Dermis lymphatic vessel endothelial cell (primary cell): Measurements from ENCODE around the gene CAPRIN2. TPM values are rescaled to one million over a fixed set of nuclear protein-coding genes. Genes with fewer than 3 reads are reported as not detected.

ENCODE experiments used
- total RNA-seq: library from RNA; depleted of rRNA; stranded (reverse); fragments of >200 nt; gene quantifications from 2 replicates; pipeline ENCODE4 v1.2.1, GENCODE V29; 2014

CAPRIN2 gene, protein sequence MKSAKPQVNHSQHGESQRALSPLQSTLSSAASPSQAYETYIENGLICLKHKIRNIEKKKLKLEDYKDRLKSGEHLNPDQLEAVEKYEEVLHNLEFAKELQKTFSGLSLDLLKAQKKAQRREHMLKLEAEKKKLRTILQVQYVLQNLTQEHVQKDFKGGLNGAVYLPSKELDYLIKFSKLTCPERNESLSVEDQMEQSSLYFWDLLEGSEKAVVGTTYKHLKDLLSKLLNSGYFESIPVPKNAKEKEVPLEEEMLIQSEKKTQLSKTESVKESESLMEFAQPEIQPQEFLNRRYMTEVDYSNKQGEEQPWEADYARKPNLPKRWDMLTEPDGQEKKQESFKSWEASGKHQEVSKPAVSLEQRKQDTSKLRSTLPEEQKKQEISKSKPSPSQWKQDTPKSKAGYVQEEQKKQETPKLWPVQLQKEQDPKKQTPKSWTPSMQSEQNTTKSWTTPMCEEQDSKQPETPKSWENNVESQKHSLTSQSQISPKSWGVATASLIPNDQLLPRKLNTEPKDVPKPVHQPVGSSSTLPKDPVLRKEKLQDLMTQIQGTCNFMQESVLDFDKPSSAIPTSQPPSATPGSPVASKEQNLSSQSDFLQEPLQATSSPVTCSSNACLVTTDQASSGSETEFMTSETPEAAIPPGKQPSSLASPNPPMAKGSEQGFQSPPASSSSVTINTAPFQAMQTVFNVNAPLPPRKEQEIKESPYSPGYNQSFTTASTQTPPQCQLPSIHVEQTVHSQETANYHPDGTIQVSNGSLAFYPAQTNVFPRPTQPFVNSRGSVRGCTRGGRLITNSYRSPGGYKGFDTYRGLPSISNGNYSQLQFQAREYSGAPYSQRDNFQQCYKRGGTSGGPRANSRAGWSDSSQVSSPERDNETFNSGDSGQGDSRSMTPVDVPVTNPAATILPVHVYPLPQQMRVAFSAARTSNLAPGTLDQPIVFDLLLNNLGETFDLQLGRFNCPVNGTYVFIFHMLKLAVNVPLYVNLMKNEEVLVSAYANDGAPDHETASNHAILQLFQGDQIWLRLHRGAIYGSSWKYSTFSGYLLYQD
- total RNA-seq: 8.1 and 9.3 TPM in 2 replicates

DNA sequence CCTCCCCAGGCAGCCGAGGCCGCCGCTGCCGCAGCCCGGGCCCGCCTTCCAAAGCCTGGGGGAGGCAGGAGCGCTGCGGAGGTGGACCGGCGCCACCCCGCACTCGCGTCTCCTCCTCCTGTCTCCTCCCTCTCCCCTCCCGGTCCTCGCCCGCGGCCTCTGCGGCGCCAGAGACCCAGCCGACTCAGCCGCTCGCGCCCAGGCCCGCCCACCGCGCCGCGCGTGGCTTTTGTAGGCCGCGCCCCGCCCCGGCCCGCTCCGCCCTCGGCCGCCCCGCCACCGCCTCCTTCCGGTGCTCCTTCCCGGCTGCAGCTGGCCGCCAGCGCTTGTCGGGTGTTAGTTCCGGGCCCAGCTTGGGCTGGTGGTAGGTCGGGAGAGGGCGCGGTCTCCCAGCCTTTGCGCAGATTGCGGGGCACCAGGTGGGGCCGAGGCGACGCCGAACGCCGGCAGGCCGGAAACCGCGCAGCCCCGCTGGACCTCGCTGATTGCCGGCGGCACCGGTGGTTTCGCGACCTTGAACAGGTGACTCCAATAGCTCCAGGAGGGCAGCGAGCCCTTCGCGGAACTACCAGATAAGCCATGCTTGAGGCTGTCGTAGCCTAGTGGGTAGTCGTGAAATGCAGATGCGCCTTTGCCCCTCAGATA, at the start of gene CAPRIN2:
Gene CAPRIN2, minus strand, starts transcription at position 202 of the 645 bp plus-strand sequence. CDS start 1,431 bp downstream, outside the sequence.

DNA sequence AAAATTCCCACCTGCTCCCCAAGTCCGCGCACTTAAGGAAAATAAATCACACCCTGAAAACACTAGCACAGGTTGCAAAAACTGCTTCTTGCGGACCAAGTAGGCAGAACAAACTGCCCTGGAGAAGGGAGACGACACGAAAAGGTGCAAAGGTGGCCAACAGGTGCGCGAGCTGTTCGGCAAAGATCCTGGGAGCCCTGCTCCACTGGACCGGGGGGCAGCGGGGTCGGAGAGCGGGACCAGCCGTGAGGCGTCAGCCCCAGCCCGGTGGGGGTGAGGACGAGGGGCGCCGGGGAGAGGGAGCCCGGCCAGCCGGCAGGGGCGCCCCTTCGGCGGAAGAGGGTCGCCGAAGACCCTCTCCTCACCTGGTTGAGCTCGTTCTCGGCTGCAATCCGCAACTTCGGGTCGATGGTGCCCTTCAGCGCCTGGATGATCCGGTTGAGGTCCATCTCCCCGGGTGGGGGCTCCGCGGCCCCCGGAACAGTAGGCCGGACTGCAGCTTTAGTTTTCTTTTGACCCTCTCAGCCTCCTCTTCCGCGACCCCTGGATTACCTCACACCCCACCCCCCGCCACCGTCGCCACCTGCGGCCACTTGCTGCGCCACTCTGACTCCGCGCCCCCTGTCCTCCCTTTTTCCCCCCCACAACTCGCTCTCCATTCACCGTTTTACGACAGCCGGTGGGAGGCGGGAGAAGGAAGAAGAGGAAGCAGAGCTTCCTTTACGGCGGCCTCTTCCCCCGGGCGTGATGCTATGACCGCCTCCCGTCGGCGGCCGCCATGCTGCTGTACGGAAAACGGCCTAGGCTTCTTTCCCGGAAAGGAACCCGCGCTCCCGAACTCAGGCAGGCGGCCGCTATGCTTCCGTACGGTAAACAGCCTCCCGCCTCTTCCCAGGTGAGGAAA, 59.3 kb downstream of the CAPRIN2 start, which contains the start of gene IPO8:
Gene IPO8, minus strand, starts transcription at position 671 of the 904 bp plus-strand sequence. Its CDS starts 222 bp downstream, at position 449.

Other genes starting within 250 kb of the CAPRIN2 start
- gene IPO8, start 59.1 kb downstream of the CAPRIN2 start, total RNA-seq: 35.8 and 50.5 TPM in 2 replicates
- gene TSPAN11, start 171.8 kb upstream of the CAPRIN2 start, total RNA-seq: 7.4 and 18.0 TPM in 2 replicates